ENCODE results near the gene FRY.

Gene FRY

DNA sequence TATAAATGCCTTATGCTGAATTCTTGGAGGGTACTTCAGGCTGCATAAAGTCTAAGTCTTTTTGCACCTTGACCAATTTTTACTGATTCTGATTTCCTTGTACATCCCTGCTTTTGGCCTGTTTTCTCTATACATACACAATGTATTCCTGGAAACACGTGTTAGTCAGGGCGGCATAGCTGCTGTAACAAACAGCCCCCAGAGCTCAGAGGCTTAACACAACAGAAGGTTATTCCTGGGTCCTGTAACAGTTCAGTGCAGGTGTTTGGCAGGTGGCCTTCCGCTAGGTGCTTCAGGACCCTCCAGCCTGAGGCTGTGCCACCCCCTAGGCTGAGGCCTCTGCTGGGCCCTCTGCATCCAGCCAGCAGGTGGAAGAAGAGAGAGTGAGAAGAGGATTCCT is 200.7 kb downstream of the FRY start:
- DNase-seq: no peak

GRCh38 chr13:32233062-32233461 is 201.5 kb downstream of the FRY start:
- no peak for DNase-seq

DNA sequence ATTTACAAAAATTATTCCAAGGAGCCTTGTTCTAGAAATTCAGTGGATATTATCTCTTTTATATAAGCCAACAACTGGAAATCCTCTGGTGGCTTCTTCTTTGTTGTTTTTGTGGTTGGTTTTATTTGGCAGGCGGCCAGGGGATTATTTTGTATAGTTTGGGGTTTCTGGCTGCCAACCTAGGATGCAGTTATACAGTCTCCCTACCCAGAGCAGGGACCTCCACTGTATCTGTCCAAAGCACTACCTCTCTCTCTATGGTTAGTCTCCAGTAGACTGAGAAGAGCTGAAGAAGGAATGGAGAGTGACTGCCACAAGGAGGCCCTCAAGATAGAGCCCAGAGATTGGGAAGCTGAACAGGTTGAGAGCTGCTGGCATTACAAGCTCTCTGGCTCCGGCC is 203.3 kb downstream of the FRY start:
- DNase-seq: no peak

DNA sequence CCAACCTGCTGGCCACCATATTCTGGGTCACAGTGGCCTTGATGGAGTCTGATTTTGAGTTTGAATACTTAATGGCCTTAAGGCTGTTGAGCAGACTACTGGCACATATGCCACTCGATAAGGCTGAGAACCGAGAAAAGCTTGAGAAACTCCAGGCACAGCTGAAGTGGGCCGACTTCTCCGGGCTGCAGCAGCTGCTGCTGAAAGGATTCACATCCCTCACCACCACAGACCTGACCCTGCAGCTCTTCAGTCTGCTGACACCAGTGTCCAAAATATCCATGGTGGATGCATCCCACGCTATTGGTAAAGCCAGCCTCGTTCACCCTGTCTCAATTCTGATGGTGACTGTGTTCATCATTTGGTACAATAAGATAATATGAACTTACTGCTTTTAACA is 206.1 kb downstream of the FRY start:
- no peak for DNase-seq

DNA sequence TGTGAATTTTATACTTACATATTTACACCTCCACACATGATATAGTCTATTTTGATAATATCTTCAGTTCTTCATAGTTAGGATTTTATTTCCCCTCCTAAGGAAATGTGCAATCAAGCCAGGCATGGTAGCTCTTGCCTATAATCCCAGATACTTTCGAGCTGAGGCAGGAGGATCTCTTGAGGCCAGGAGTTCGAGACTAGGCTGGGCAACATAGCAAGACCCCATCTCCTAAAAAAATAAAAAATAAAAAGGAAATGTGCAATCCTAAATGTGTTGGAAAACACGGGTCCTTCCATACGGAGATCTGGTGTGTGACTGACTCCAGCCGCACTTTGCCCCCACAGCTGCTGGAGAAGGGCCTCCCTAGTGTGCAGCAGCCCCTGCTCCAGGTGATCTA is 212.1 kb downstream of the FRY start:
- no peak for DNase-seq

DNA sequence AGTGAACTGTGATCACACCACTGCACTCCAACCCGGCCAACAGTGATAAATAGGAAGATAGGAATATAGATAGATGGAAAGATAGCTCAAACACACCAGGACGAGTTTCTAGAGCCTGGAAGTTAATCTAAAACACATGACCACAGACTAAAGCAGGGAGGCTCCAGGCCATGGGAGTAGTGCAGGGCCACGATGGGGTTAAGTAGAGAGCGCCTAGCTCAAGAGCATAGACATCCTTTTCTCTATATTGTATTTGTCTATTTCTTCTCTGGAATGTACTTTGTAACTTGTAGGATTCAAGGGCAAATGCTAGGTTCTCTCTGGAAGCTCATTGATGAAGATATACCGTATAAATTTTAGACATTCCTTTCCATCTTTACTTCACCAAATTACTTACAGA is 214.0 kb downstream of the FRY start:
- no peak for DNase-seq

- DNase-seq: peak; percentile 24 to 37
These were observed 214.9 kb downstream of the FRY start for GRCh38 chr13:32246468-32246867.

- no peak for DNase-seq
These were observed 216.3 kb downstream of the FRY start for GRCh38 chr13:32247887-32248286.

DNA sequence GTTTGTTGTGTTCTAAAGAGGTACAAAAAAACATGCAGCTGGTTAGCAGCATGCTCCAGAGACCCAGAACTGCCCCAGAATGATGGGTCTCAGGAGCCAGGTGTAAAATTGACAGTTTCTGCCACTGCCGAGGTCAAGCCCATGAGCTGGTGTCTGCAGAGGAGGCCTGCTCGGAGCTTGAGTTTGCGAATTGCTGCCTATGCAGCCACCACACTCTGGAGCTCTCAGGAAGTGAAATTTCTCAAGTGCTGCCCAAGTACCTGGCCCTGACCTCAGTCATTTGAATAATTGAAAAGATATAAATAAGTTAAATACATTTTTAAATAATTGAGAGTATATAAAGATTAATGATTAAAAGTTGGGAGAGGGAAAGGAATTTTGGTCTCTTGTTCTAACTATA is 217.2 kb downstream of the FRY start:
- DNase-seq: no peak

- DNase-seq: no peak
These were observed 221.4 kb downstream of the FRY start for GRCh38 chr13:32252812-32253438.

DNA sequence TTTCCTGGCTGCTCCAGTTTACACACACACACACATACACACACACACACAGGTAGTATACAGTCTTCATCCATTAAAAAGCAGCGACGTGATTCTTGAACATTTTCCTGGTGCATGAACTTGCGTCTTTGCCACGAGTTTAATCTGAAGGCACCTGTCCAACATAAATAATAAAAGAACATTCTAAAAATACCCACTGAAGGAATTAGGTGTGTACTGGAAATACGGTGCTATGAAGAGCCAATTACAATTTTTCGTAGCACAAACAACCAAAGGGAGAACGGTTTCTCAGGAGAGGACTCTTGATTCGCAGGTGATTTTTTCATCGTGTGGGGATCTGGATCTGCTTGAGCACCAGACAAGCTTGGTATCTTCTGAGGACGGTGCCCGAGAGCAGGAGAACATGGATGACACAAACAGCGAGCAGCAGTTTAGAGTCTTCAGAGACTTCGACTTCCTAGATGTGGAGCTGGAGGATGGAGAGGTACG is 222.4 kb downstream of the FRY start:
- no peak for DNase-seq

DNA sequence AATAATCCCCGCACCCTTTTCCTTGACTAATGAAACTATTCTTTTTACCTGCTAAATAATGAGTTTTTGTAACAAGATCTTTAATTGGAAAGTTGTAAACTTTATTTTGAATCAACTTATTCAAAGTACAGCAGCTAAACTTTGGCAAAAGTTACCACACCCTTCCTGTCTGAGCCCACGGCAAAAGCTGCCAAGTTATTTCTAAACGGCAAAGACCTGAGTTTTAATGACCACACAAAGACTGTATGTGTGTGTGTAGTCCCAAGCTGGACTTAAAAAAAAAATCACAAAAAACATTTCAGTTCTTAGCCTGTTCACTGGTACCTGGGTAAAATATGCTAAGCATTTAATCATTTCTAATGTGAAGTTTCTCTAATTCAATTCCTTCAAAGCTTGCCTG is 222.8 kb downstream of the FRY start:
- no peak for DNase-seq

DNA sequence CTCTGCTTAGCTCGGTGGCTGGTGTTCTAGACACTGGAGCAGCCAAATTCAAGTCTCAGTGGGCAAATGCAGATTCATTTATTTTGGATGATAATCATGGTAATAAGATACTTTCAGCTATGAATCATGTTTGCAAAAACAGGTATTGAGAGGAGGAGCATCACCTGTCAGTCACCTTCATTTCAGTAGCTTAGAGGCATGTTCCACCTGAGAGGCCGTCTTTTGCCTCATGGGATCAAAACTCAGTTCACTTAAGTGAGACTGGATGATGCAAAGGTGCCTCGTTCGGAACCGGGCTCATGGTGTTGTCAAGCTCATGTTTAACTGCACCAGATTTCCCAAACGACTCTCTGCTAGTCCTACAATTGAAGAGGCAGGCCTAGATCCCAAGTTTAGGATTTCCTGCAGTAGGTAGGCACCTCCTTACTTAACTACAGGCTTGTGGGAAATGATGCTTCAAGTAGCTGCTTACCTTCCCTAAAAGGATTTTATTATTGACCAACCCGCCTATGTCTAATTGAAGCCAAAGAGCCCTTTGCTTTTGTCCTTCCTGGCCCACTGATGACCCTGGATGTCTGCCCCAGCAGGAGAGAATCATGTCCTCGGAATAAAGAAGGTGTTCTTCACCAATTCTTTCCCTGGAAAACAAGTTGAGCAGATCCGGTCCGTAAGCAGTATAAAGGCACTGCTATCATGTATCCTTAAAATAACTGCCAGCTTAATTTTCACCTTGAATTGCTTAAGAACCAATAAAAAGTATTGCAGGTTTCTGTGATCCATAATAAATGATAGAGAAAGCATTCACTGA is 223.5 kb downstream of the FRY start:
- DNase-seq: no peak

DNA sequence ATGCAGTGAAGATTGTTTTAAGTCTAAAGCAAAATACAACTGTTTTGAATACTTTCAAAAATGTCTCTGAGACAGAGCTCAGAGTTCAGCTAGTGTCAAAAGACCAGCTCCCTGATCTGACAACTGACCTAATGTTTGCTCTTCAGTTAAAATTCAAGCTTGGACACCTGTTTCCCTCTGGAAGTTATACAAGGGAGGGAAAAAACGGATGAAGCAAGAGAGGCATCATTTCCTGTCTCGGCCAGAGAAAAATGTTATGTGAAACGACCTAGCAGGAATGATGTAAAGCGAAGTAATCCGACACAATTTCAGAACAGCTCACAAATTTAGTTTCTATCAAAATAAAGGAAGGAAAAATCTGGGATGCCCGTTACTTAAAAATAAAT is 224.1 kb downstream of the FRY start:
- DNase-seq: no peak

DNA sequence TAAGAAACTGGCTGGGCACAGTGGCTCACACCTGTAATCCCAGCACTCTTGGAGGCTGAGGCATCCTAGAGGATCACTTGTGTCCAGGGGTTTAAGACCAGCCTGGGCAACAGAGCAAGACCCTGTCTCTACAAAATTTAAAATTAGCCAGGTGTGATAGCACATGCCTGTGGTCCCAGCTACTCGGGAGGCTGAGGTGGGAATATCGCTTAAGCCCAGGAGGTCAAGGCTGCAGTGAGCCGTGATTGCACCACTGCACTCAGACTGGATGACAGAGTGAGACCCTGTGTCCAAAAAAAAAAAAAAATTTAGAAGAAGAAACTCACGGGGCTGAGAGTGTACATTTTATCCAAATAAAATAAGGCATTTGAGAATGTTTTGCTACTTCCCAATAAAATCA is 224.7 kb downstream of the FRY start:
- no peak for DNase-seq

GRCh38 chr13:32257649-32258048 is 226.1 kb downstream of the FRY start:
- no peak for DNase-seq

- DNase-seq: no peak
These were observed 227.5 kb downstream of the FRY start for GRCh38 chr13:32259116-32259515.

GRCh38 chr13:32261567-32261966 is 230.0 kb downstream of the FRY start:
- no peak for DNase-seq

- DNase-seq: no peak
These were observed 230.6 kb downstream of the FRY start for GRCh38 chr13:32262165-32262564.

- no peak for DNase-seq
These were observed 231.0 kb downstream of the FRY start for GRCh38 chr13:32262619-32263018.

DNA sequence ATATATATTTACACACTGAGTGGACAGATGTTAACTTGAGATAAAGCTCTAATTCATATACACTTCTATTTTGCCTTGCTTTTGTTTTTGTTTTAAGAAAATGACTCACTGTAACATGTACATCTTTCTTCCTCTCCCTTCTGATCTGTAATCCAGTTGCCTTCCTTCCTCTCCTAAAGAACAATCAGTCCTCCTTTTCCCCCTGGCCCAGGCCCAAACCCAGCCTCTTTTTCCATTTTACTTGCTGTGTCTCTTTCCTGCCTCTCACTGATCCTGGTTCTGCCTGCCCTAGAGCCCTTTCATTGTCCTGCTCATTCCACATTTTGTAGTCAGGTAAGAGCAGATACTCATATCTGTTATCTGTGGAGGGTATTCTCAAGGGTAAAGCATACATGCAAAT is 232.8 kb downstream of the FRY start:
- DNase-seq: no peak

GRCh38 chr13:32265726-32266125 is 234.2 kb downstream of the FRY start:
- DNase-seq: no peak

DNA sequence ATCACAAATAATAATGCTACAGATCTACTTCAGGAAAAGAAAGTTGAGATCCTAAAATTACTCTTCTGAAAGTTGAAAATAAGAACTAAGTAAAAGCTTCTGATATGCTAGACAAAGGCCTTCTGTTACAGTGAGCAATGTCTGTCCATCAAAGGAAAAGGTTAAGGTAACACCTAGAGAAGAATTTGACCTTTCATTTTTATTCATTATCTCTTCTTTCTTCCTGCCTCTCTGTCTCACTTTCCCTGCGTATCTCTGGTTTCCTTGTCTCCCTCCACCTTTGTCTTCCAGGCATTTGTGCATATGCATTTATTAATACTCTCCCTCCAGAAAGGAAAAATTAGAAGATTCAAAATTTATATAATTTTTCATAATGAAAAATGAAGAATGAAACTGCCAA is 234.6 kb downstream of the FRY start:
- DNase-seq: no peak

DNA sequence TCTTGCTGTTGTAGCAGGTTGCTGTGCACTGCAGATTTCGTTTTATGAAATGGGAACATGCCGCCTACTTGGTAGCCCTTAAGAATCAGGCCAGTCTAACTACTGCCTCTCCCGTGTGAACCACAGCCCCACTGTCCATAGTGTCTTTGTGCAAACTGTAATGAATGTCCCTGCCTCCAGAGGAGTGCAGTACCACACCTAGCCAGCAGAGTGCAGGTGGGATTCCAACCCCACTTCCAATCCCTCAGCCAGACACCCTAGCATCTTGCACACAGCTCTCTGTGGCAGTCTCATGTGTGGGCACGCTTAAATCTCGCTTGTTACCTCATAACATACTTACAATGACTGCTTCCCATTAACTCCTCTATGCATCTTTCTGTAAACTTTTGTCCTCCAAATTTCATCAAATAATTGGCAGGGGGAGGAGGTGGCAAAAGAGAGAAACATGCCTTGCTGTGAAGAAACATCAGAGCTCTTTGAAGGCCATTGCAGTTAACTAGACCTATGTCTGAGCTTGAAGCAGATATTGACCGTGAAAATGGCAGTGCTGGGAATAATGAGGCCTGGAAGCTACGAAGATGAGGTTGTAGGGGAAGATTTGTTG is 236.4 kb downstream of the FRY start:
- DNase-seq: peak; percentile 43 to 47

Measured in stimulated activated CD4-positive, alpha-beta T cell treated with anti-CD3 and anti-CD28 coated beads, Interleukin-2, amount 100 ng/mL, for 48 hours (primary cell).